Esophagus squamous epithelium (tissue), 4 donors: ENCODE results near the gene OMA1.

Experiments
- CTCF ChIP-seq, 6 experiments: fragments of 450-650 bp in 4 of 6; fragments of 200-600 bp in 2 of 6; sonication (generic) in 2 of 6; IDR thresholded peaks; one replicate each; pipeline ENCODE4 v1.5.1; 2016 to 2019; ENCODE audit warnings: antibody characterized with exemption in 6 of 6, mild to moderate bottlenecking in 4 of 6, moderate library complexity in 4 of 6
- POLR2A ChIP-seq, 4 donors: fragments of 450-650 bp; IDR thresholded peaks; one replicate each; pipeline ENCODE4 v1.6.1; 2017; ENCODE audit warnings: antibody characterized with exemption in 4 of 4, mild to moderate bottlenecking in 4 of 4, moderate library complexity in 3 of 4

DNA sequence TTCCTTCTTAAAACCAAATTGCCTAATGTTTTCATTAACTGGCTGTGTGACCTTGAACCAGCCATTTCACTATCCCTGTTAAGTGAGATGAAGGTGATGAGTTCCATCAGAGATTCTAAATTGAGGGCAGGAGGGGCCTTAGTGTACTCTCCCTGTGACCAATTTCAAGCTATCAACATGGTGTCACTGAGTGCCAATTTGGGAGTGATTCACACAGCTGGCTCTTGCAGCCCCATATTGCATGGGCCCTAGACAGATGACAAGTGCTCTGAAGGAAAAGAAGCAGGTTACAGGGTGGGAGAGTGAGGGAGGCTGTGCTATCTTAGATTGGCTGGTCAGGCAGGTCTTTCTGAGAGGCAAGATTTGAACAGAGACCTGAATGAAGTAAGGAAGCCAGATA lies 43.5 kb upstream of the OMA1 start:
- no peak for TF ChIP-seq POLR2A (IDR thresholded peaks at IDR 0.05)
- TF ChIP-seq CTCF (IDR thresholded peaks at IDR 0.05): no peak
